ENCODE data around the gene EFEMP1. TPM values are rescaled to one million over a fixed set of nuclear protein-coding genes. Genes with fewer than 3 reads are reported as not detected.

EFEMP1 gene
- polyA plus RNA-seq, 4 donors, result 84.8 to 103 (median 87.5) TPM

- DNase-seq (ENCODE audit: low read depth in 4 of 4, low spot score in 2 of 4), result no peak
Measured at GRCh38 chr2:55901941-55902340, 21.6 kb downstream of the EFEMP1 start.

GRCh38 chr2:55901322-55901721, 22.3 kb downstream of the EFEMP1 start:
- DNase-seq (ENCODE audit: low read depth in 4 of 4, low spot score in 2 of 4), result no peak

GRCh38 chr2:55899881-55900280, 23.7 kb downstream of the EFEMP1 start:
- DNase-seq (ENCODE audit: low read depth in 4 of 4, low spot score in 2 of 4), result no peak

- DNase-seq (ENCODE audit: low read depth in 4 of 4, low spot score in 2 of 4), result no peak
Measured at GRCh38 chr2:55898386-55899040, 25.1 kb downstream of the EFEMP1 start.

- DNase-seq (ENCODE audit: low read depth in 4 of 4, low spot score in 2 of 4), result no peak
Measured at GRCh38 chr2:55896633-55897032, 26.9 kb downstream of the EFEMP1 start.

- no peak for DNase-seq (ENCODE audit: low read depth in 4 of 4, low spot score in 2 of 4)
Measured at GRCh38 chr2:55894720-55895119, 28.9 kb downstream of the EFEMP1 start.

GRCh38 chr2:55891671-55892094, 31.9 kb downstream of the EFEMP1 start:
- no peak for DNase-seq (ENCODE audit: low read depth in 4 of 4, low spot score in 2 of 4)

GRCh38 chr2:55888936-55889335, 34.6 kb downstream of the EFEMP1 start:
- DNase-seq (ENCODE audit: low read depth in 4 of 4, low spot score in 2 of 4), result no peak

- no peak for DNase-seq (ENCODE audit: low read depth in 4 of 4, low spot score in 2 of 4)
Measured at GRCh38 chr2:55887901-55888624, 35.5 kb downstream of the EFEMP1 start.

- DNase-seq (ENCODE audit: low read depth in 4 of 4, low spot score in 2 of 4), result no peak
Measured at GRCh38 chr2:55887351-55887750, 36.2 kb downstream of the EFEMP1 start.

GRCh38 chr2:55885944-55886281, 37.7 kb downstream of the EFEMP1 start:
- no peak for DNase-seq (ENCODE audit: low read depth in 4 of 4, low spot score in 2 of 4)

- no peak for DNase-seq (ENCODE audit: low read depth in 4 of 4, low spot score in 2 of 4)
Measured at GRCh38 chr2:55885127-55885943, 38.2 kb downstream of the EFEMP1 start.

GRCh38 chr2:55883829-55884228, 39.8 kb downstream of the EFEMP1 start:
- no peak for DNase-seq (ENCODE audit: low read depth in 4 of 4, low spot score in 2 of 4)

GRCh38 chr2:55883357-55883756, 40.2 kb downstream of the EFEMP1 start:
- no peak for DNase-seq (ENCODE audit: low read depth in 4 of 4, low spot score in 2 of 4)

GRCh38 chr2:55882954-55883353, 40.6 kb downstream of the EFEMP1 start:
- no peak for DNase-seq (ENCODE audit: low read depth in 4 of 4, low spot score in 2 of 4)

- DNase-seq (ENCODE audit: low read depth in 4 of 4, low spot score in 2 of 4), result no peak
Measured at GRCh38 chr2:55880416-55881143, 43.0 kb downstream of the EFEMP1 start.

- DNase-seq (ENCODE audit: low read depth in 4 of 4, low spot score in 2 of 4), result no peak
Measured at GRCh38 chr2:55879976-55880375, 43.6 kb downstream of the EFEMP1 start.

- DNase-seq (ENCODE audit: low read depth in 4 of 4, low spot score in 2 of 4), result no peak
Measured at GRCh38 chr2:55877087-55877436, 46.5 kb downstream of the EFEMP1 start.

- no peak for DNase-seq (ENCODE audit: low read depth in 4 of 4, low spot score in 2 of 4)
Measured at GRCh38 chr2:55876429-55877086, 47.0 kb downstream of the EFEMP1 start.

- DNase-seq (ENCODE audit: low read depth in 4 of 4, low spot score in 2 of 4), result no peak
Measured at GRCh38 chr2:55875434-55876135, 48.0 kb downstream of the EFEMP1 start.

Data from left renal cortex interstitium (tissue), 4 donors.